CD4-positive, alpha-beta memory T cell (primary cell): Measurements from ENCODE around the gene QSOX1. TPM values are rescaled to one million over a fixed set of nuclear protein-coding genes. Genes with fewer than 3 reads are reported as not detected.

Experiments used
- CTCF ChIA-PET: fragments of 350-600 bp; sonication (Branson Sonifier 250); formaldehyde crosslinking; loops from one replicate; lab custom pipeline; 2021; ENCODE audit warnings: inconsistent platforms; ENCODE audit not compliant: partially characterized antibody; lab: Charles Lee
- POLR2A ChIA-PET: fragments of 350-600 bp; sonication (Branson Sonifier 250); formaldehyde crosslinking; loops from one replicate; lab custom pipeline; 2021; ENCODE audit not compliant: partially characterized antibody; lab: Charles Lee
- DNase-seq, 5 donors: peaks; one replicate each; pipeline versions ENCODE4 v3.0.0 to v3.0.0-alpha.2; 2020 to 2022; ENCODE audit warnings: mixed read lengths in 1 of 5
- H3K27ac ChIP-seq: one replicate; pipeline ENCODE4 v1.7.0; 2013; ENCODE audit warnings: low read depth, low read length
- H3K27me3 ChIP-seq: 2 replicates; pipeline ENCODE4 v1.7.0; 2013; ENCODE audit warnings: mild to moderate bottlenecking, low read length, moderate library complexity; ENCODE audit not compliant: insufficient read depth
- H3K36me3 ChIP-seq: 2 replicates; pipeline ENCODE4 v1.7.0; 2013; ENCODE audit warnings: mild to moderate bottlenecking, low read length, moderate library complexity; ENCODE audit not compliant: insufficient read depth
- H3K4me1 ChIP-seq: 2 replicates; pipeline ENCODE4 v1.7.0; 2013; ENCODE audit warnings: mild to moderate bottlenecking, low read length, moderate library complexity; ENCODE audit not compliant: insufficient read depth
- H3K4me3 ChIP-seq, 2 donors: one replicate each; pipeline ENCODE4 v1.7.0; 2013; ENCODE audit warnings: low read length in 2 of 2, mild to moderate bottlenecking in 1 of 2
- H3K9me3 ChIP-seq, 2 donors: one replicate each; pipeline ENCODE4 v1.7.0; 2013; ENCODE audit warnings: low read length in 2 of 2, control low read depth in 1 of 2; ENCODE audit not compliant: control insufficient read depth in 1 of 2
- H3K27ac Mint-ChIP-seq, 7 donors: one replicate each; pipeline ENCODE4 v1.8.0; 2020 to 2021; ENCODE audit warnings: mixed read lengths in 7 of 7, mild to moderate bottlenecking in 6 of 7, inconsistent platforms in 3 of 7, moderate library complexity in 3 of 7
- H3K27me3 Mint-ChIP-seq, 2 donors: one replicate each; pipeline ENCODE4 v1.8.0; 2020 to 2021; ENCODE audit warnings: mixed read lengths in 2 of 2
- H3K36me3 Mint-ChIP-seq, 2 donors: one replicate each; pipeline ENCODE4 v1.8.0; 2020 to 2021; ENCODE audit warnings: mixed read lengths in 2 of 2, inconsistent platforms in 1 of 2, mild to moderate bottlenecking in 1 of 2
- H3K4me1 Mint-ChIP-seq, 4 donors: one replicate each; pipeline ENCODE4 v1.8.0; 2020 to 2021; ENCODE audit warnings: mixed read lengths in 4 of 4, mild to moderate bottlenecking in 1 of 4
- H3K4me3 Mint-ChIP-seq, 8 donors: one replicate each; pipeline ENCODE4 v1.8.0; 2020 to 2021; ENCODE audit warnings: mixed read lengths in 8 of 8, mild to moderate bottlenecking in 7 of 8, moderate library complexity in 6 of 8, inconsistent platforms in 3 of 8
- H3K9me3 Mint-ChIP-seq, 8 donors: one replicate each; pipeline ENCODE4 v1.8.0; 2020 to 2021; ENCODE audit warnings: mixed read lengths in 8 of 8, mild to moderate bottlenecking in 5 of 8, inconsistent platforms in 3 of 8, moderate library complexity in 1 of 8
- intact Hi-C: fragments of 100-400 bp; cut with micrococcal nuclease; formaldehyde crosslinking; loops from one replicate; pipeline ENCODE4 v1.15.1; 2023
- polyA plus RNA-seq, 2 donors: library from polyadenylated mRNA; unstranded; fragments of 300-500 nt; fragmentation: Illumina TruSeq; gene quantifications; one replicate each; pipeline ENCODE4 v1.2.3, GENCODE V29; 2021
- total RNA-seq, 2 experiments: library from RNA; stranded (reverse); gene quantifications; one replicate each; pipeline ENCODE4 v1.2.3, GENCODE V29; 2021

The QSOX1 gene
- total and polyA plus RNA-seq, 4 experiments from 2014 or later: 10.7 to 25.1 (median 17.7) TPM

DNA sequence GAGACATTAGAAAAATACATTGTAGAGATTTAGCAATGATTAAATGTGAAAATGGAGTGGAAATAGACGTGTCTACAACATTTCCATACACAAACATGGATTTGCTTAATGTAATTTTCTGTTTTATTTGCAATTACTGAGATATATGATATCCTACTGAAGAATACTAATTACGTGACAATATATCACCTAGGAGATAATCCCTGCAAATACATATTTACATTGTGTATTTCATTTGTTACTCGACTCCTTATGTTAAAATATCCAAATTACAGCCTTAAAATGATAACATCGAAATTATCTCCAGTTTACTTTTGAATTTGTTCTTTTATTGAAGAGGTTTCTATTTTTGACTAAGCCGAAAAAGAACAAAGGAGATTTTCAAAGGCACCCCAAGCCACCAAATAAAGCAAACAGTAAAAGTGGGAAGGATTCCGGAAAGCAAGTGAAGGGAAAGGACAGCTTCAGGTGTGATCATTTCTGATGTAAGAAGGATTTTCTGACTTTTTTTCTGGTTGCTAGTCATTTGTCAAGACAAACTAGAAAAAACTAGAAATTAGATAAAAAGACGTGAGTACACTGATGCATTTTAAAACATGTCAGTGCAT is 83.3 kb downstream of the QSOX1 start:
- ChIA-PET POLR2A (no interaction called here), CTCF (no interaction called here)
- no peak overlapping the region for H3K27ac Mint-ChIP-seq
- peaks cover 28% of the 10 kb centered on the region for H3K4me1 ChIP-seq
- H3K4me3 Mint-ChIP-seq: no peak overlapping the region
- H3K27me3 Mint-ChIP-seq: peaks cover 66 to 68% of the 10 kb centered on the region in 2 donors
- intact Hi-C loops: no loop called here
- H3K36me3 ChIP-seq: no peaks in the 10 kb centered on the region
- H3K9me3 Mint-ChIP-seq: peaks cover 0 to 8% (median 0%) of the 10 kb centered on the region in 8 donors
- no peak for DNase-seq
- peaks cover 56% of the 10 kb centered on the region for H3K27me3 ChIP-seq
- H3K9me3 ChIP-seq: no peaks in the 10 kb centered on the region
- H3K36me3 Mint-ChIP-seq: peaks cover 0 to 1% of the 10 kb centered on the region in 2 donors
- H3K4me1 Mint-ChIP-seq: peaks cover 11 to 41% (median 24%) of the 10 kb centered on the region in 4 donors
- no peak overlapping the region for H3K4me3 ChIP-seq
- no peak overlapping the region for H3K27ac ChIP-seq

DNA sequence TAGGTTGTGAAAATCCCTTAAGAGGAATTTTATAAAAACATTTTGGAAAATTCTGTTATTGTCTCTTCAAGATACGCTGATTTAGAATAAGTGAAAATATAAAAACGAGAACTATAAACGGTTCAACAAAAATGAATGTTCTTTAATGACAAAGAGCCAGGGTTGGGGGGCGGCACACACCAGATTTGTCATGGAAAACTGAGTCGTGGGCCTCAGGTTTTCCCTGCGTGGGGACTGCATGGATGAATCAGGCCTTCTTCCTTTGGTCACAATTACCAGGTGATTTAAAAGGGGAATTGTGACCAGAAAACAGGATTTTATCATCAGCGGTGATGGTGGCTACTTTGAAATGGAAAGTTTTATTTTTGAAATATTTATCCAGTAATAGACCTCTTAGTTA is 84.0 kb downstream of the QSOX1 start:
- no peak overlapping the region for H3K27ac ChIP-seq
- H3K36me3 ChIP-seq: no peaks in the 10 kb centered on the region
- H3K4me3 Mint-ChIP-seq: no peak overlapping the region
- peaks cover 50% of the 10 kb centered on the region for H3K27me3 ChIP-seq
- no peaks in the 10 kb centered on the region for H3K9me3 ChIP-seq
- H3K4me1 Mint-ChIP-seq: peaks cover 11 to 34% (median 23%) of the 10 kb centered on the region in 4 donors
- intact Hi-C loops: no loop called here
- H3K4me1 ChIP-seq: peaks cover 23% of the 10 kb centered on the region
- ChIA-PET CTCF (interaction anchor here (1.2 to 1.4 kb wide), 2 partner anchors 15 to 25 kb away, joined by 3 to 4 read pairs; no protein-coding TSS in a partner anchor), POLR2A (no interaction called here)
- DNase-seq: no peak
- peaks cover 64 to 66% of the 10 kb centered on the region in 2 donors for H3K27me3 Mint-ChIP-seq
- no peak overlapping the region for H3K27ac Mint-ChIP-seq
- H3K36me3 Mint-ChIP-seq: peaks cover 0 to 1% of the 10 kb centered on the region in 2 donors
- H3K4me3 ChIP-seq: no peak overlapping the region
- peaks cover 0 to 8% (median 0%) of the 10 kb centered on the region in 8 donors for H3K9me3 Mint-ChIP-seq

DNA sequence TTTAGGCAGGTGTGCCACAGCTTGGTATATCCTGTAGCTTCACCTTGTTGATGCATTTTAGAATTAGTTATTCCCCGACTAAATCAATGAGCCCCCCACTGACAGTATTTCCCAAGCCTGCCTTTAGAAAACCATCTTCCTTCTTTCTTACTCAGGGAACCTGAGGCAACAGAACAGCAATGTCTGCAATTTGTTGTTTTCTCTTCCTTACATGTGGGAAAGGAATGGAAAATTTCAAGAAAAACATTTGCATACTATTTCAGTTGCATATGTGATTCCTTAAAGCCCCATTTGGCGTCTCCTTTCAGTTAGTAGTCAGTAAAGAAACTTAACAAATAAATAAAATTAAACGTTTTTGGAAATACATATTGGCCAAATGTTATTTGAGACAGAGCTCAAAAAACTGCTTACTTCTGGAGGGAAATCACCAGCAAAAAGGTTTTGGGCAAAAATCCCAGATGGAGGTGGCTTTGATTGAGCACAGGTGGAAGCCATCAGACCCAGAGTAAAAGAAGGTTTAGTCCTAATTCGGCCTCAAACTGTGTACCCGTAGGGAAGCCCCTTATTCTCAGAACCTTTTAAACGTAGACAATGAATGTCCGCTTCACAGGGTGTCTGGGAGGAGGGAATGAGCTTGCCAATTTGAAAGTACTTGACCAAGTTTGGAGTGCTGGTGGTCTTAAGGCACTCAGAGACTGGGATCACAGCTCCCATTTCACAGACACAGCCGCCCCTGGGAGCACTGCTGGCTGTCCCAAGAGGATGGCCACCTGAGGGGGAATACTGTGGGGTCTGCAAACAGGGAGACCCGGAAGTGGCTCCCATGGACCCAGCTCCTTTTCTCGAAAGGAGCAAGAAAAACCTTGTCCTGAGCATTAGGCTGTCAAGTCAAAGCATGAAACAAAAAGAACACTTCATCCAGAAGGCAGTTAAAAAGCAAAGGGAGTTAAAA is 84.8 kb downstream of the QSOX1 start:
- intact Hi-C loops: no loop called here
- Mint-ChIP-seq H3K4me3 (no peak overlapping the region), H3K4me1 (peaks cover 6 to 27% (median 18%) of the 10 kb centered on the region in 4 donors), H3K27ac (no peak overlapping the region), H3K27me3 (peaks cover 61 to 64% of the 10 kb centered on the region in 2 donors), H3K36me3 (peaks cover 0 to 1% of the 10 kb centered on the region in 2 donors), H3K9me3 (peaks cover 0 to 8% (median 0%) of the 10 kb centered on the region in 8 donors)
- Histone ChIP-seq H3K27ac (no peak overlapping the region), H3K4me1 (peaks cover 18% of the 10 kb centered on the region), H3K4me3 (no peak overlapping the region), H3K36me3 (no peaks in the 10 kb centered on the region), H3K9me3 (no peaks in the 10 kb centered on the region), H3K27me3 (peaks cover 45% of the 10 kb centered on the region)
- DNase-seq: no peak
- ChIA-PET POLR2A (no interaction called here), CTCF (interaction anchor here (1.2 to 1.4 kb wide), 2 partner anchors 14 to 26 kb away, joined by 3 to 4 read pairs; no protein-coding TSS in a partner anchor)

DNA sequence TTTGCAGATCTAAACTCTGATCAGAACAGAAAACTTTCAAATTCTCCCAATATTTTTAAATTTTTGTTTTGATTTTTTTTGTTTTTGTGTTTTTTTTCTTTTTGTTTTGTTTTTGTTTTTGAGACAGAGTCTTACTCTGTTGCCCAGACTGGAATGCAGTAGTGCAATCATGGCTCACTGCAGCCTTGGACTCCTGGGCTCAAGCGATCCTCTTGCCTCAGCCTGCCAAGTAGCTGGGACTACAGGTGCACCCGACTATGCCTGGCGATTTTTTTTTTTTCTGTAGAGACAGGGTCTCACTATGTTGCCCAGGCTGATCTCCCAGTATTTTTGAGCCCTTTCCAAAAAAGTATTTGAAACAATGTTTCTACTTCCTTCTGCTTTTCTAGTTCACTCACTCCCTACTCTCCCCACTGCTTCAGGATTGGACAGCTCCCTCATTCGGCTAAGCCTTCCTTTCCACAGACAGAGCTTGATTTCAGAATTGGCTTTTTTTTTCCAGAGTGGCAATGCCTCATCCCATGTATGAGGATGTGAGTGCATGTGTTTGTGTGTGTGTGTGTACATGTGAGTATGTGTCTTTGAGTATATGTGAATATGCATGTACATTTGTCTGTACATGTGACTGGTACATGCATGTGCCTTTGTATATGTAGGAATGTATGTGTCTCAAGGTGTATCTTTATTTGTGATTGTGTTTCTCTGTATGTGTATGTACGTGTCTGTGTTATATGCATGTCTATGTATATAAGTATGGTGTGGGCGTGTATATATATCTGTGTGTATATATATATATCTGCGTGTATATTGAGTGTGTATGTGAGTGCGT is 87.3 kb downstream of the QSOX1 start:
- H3K36me3 ChIP-seq: no peaks in the 10 kb centered on the region
- H3K9me3 ChIP-seq: no peaks in the 10 kb centered on the region
- no peak overlapping the region for H3K4me3 ChIP-seq
- intact Hi-C loops: no loop called here
- H3K27ac Mint-ChIP-seq: no peak overlapping the region
- peaks cover 23% of the 10 kb centered on the region for H3K27me3 ChIP-seq
- CTCF ChIA-PET: interaction anchor here (0.8 kb wide), 1 partner anchor 10 kb away, joined by 3 read pairs; no protein-coding TSS in a partner anchor
- H3K9me3 Mint-ChIP-seq: peaks cover 0 to 4% (median 0%) of the 10 kb centered on the region in 8 donors
- POLR2A ChIA-PET: no interaction called here
- H3K36me3 Mint-ChIP-seq: no peaks in the 10 kb centered on the region
- no peak overlapping the region for H3K4me3 Mint-ChIP-seq
- no peak for DNase-seq
- peaks cover 49 to 50% of the 10 kb centered on the region in 2 donors for H3K27me3 Mint-ChIP-seq
- H3K4me1 ChIP-seq: no peaks in the 10 kb centered on the region
- peaks cover 0 to 2% (median 0%) of the 10 kb centered on the region in 4 donors for H3K4me1 Mint-ChIP-seq
- no peak overlapping the region for H3K27ac ChIP-seq

DNA sequence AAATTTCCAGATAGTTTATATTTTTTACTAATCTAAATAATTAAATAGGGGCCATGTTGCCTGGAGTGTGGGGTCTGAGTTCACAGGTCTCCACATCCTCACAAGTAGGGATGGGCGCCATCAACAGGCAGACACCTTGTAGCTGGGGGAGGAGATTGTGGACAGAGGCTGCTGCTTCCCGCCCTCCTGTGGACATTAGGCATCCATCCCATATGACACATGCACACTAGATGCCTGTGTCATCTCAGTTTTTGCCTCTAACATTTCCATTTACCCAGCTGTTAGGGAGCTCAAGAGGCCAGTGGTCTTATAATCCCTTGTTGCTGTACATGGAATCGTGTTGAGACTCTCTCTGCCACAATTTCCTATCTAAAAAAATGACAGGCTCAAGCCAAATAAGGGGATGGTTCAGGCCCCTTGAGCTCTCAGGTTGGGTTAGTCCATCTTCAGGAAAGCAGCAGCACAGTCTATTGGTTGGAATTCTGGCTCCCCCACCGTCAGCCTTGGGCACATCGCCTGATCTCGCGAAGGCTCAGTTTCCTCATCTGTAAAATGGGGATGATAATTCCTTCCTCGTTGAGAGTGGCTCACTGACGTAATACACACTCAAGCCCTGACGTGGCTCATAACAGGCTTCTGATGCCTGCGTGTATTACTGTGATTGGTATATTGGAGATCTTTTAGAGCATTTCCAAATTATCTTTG is 89.0 kb downstream of the QSOX1 start:
- no peaks in the 10 kb centered on the region for H3K4me1 Mint-ChIP-seq
- H3K4me3 Mint-ChIP-seq: no peak overlapping the region
- Histone ChIP-seq H3K27me3 (peaks cover 6% of the 10 kb centered on the region), H3K4me1 (no peaks in the 10 kb centered on the region), H3K36me3 (no peaks in the 10 kb centered on the region), H3K4me3 (no peak overlapping the region), H3K27ac (no peak overlapping the region), H3K9me3 (no peaks in the 10 kb centered on the region)
- H3K27me3 Mint-ChIP-seq: peaks cover 36 to 40% of the 10 kb centered on the region in 2 donors
- CTCF ChIA-PET: interaction anchor here (1.9 kb wide), 1 partner anchor 10 kb away, joined by 6 read pairs; no protein-coding TSS in a partner anchor
- DNase-seq: no peak
- no peak overlapping the region for H3K27ac Mint-ChIP-seq
- H3K36me3 Mint-ChIP-seq: no peaks in the 10 kb centered on the region
- POLR2A ChIA-PET: interaction anchor here (0.8 kb wide), 1 partner anchor 12 kb away, joined by 3 read pairs; no protein-coding TSS in a partner anchor
- intact Hi-C loops: no loop called here
- H3K9me3 Mint-ChIP-seq: no peaks in the 10 kb centered on the region

DNA sequence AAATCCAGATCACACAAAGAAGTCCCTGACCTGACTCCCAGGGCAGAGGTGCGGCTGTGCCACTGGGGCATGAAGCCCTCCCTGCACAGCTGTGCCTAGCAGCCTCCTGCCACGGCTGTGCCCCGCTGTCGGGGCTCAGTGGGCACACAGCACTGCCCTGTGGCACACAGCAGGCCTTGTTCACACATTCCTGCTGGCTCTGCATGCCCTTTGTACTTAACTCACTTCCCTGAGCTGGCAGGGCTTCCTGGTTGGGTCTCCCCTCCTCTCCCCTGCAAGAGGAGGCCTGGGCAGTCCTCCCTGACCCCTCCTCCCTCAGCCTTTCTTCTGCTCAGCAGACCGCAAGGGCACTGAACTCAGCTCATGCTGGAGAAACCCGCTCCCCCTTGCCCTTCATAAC is 90.2 kb downstream of the QSOX1 start:
- Histone ChIP-seq H3K9me3 (no peaks in the 10 kb centered on the region), H3K27ac (no peak overlapping the region), H3K36me3 (no peaks in the 10 kb centered on the region), H3K27me3 (no peaks in the 10 kb centered on the region), H3K4me3 (no peak overlapping the region), H3K4me1 (no peaks in the 10 kb centered on the region)
- Mint-ChIP-seq H3K4me1 (peaks cover 0 to 2% (median 0%) of the 10 kb centered on the region in 4 donors), H3K4me3 (no peak overlapping the region), H3K27ac (no peak overlapping the region), H3K27me3 (peaks cover 31 to 43% of the 10 kb centered on the region in 2 donors), H3K36me3 (no peaks in the 10 kb centered on the region), H3K9me3 (no peaks in the 10 kb centered on the region)
- intact Hi-C loops: no loop called here
- ChIA-PET CTCF (interaction anchor here (1.9 kb wide), 1 partner anchor 8 kb away, joined by 6 read pairs; no protein-coding TSS in a partner anchor), POLR2A (interaction anchor here (0.8 kb wide), 1 partner anchor 13 kb away, joined by 3 read pairs; no protein-coding TSS in a partner anchor)
- no peak for DNase-seq
